Measurements from ENCODE around the gene ISCA2.

Gene ISCA2

DNA sequence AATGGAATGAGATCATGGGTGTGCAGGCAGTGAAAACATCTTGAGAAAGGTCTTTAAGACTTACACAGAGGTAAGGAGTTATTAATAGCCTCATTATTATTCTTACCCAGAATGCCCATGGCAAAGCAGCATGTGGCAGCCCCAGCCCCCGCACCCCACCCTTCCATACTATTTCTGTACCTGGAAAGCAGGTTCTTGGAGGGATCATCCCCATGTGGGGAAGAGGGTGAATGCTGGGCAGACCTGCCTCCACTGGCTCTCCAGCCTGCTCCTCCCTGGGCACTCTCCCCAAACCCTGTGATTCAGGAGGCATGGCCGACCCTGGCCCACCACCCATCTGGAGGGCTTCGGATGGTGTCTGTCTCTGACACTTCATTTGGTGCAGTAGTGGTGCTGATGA is 28.8 kb upstream of the ISCA2 start:
- Histone ChIP-seq H3K36me3 (ENCODE audit: control insufficient read depth in 1 of 2, insufficient read depth in 2 of 2, low read length in 2 of 2) (no peaks in the 10 kb centered on the region), H3K9ac (ENCODE audit: low read depth in 1 of 2, low read length in 2 of 2) (no peak overlapping the region), H3K4me3 (ENCODE audit: low read depth in 1 of 2, low read length in 2 of 2) (no peak overlapping the region), H3K27me3 (ENCODE audit: control insufficient read depth in 1 of 2, insufficient read depth in 2 of 2, low read length in 2 of 2) (no peaks in the 10 kb centered on the region), H3K27ac (ENCODE audit: low read depth, low read length) (no peak overlapping the region), H3K4me1 (ENCODE audit: control insufficient read depth in 1 of 2, insufficient read depth in 2 of 2, low read length in 2 of 2) (no peaks in the 10 kb centered on the region), H3K9me3 (ENCODE audit: control insufficient read depth in 1 of 2, low read length in 2 of 2) (no peaks in the 10 kb centered on the region)

DNA sequence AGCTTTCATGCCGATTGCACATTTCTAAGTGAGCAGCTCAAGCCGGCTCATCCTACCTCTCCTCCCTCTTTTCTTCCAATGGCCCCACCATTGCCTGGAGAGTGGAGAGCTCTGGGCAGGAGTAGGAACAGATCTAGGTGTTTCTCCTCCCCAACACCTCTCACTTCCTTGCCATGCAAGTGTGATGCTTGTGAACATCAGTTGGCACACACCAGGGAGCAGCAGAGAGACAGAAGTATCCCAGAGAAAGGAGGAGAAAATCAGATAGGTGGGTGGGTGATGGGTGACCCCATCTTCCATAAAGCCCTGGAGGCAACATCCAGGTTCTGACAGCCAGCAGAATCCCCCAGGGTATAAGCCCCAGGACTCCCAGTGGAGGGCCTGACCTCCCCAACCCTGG is 28.2 kb upstream of the ISCA2 start:
- Histone ChIP-seq H3K4me1 (ENCODE audit: control insufficient read depth in 1 of 2, insufficient read depth in 2 of 2, low read length in 2 of 2) (no peaks in the 10 kb centered on the region), H3K4me3 (ENCODE audit: low read depth in 1 of 2, low read length in 2 of 2) (no peak overlapping the region), H3K9me3 (ENCODE audit: control insufficient read depth in 1 of 2, low read length in 2 of 2) (no peaks in the 10 kb centered on the region), H3K9ac (ENCODE audit: low read depth in 1 of 2, low read length in 2 of 2) (no peak overlapping the region), H3K36me3 (ENCODE audit: control insufficient read depth in 1 of 2, insufficient read depth in 2 of 2, low read length in 2 of 2) (no peaks in the 10 kb centered on the region), H3K27ac (ENCODE audit: low read depth, low read length) (no peak overlapping the region), H3K27me3 (ENCODE audit: control insufficient read depth in 1 of 2, insufficient read depth in 2 of 2, low read length in 2 of 2) (no peaks in the 10 kb centered on the region)

- Histone ChIP-seq H3K9me3 (ENCODE audit: control insufficient read depth in 1 of 2, low read length in 2 of 2) (no peaks in the 10 kb centered on the region), H3K27ac (ENCODE audit: low read depth, low read length) (no peak overlapping the region), H3K4me1 (ENCODE audit: control insufficient read depth in 1 of 2, insufficient read depth in 2 of 2, low read length in 2 of 2) (no peaks in the 10 kb centered on the region), H3K9ac (ENCODE audit: low read depth in 1 of 2, low read length in 2 of 2) (no peak overlapping the region), H3K27me3 (ENCODE audit: control insufficient read depth in 1 of 2, insufficient read depth in 2 of 2, low read length in 2 of 2) (no peaks in the 10 kb centered on the region), H3K36me3 (ENCODE audit: control insufficient read depth in 1 of 2, insufficient read depth in 2 of 2, low read length in 2 of 2) (peaks cover 0 to 6% of the 10 kb centered on the region in 2 donors), H3K4me3 (ENCODE audit: low read depth in 1 of 2, low read length in 2 of 2) (no peak overlapping the region)
Measured at GRCh38 chr14:74468513-74468912, 25.1 kb upstream of the ISCA2 start.

DNA sequence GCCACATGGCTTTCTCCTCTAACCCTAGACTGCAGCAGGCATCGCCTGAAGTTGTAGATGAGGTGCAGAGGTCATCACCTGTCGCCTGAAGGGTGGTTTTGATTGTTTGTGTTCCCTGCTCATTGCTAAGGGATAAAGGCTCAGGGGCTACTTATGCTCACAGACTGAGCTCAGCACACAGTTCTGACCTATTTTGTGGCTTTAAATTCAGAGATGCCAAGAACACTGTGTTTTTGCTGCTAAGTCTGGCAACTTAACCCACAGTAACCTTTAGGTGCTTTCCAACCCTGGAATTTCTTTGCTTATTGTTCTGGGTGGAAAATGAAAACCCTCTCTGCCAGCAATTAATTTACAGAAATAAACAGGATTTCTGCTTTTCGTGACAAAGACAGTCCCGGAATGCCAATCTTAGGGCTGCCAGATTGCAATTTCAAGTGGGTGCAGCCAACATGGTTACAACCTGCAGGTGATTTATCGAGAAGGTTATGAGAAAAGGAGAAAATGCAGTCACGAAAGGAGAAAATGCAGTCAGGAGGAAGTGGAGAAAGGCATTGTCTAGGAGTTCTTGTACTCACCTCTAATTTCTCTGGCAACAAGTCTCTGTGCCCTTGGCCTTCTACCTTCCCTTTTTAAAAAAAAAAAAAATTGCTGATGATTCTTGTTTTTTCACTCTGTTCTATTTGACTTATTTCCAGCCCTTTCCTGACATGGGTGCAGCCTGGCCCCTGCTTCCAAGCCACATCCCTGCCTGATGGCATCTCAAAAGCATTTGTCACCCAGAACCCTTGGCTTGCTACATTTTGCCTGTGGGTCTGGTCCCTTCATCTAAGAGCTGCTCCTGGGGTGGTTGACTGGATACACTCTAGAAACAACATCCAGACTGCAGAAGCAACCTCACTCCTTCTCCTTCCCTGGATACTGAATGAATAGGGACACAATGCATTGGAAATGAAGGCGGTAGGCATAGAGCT is 23.7 kb upstream of the ISCA2 start:
- H3K36me3 ChIP-seq (ENCODE audit: control insufficient read depth in 1 of 2, insufficient read depth in 2 of 2, low read length in 2 of 2): peaks cover 0 to 7% of the 10 kb centered on the region in 2 donors
- H3K4me3 ChIP-seq (ENCODE audit: low read depth in 1 of 2, low read length in 2 of 2): no peak overlapping the region
- no peak overlapping the region for H3K27ac ChIP-seq (ENCODE audit: low read depth, low read length)
- H3K4me1 ChIP-seq (ENCODE audit: control insufficient read depth in 1 of 2, insufficient read depth in 2 of 2, low read length in 2 of 2): no peaks in the 10 kb centered on the region
- H3K27me3 ChIP-seq (ENCODE audit: control insufficient read depth in 1 of 2, insufficient read depth in 2 of 2, low read length in 2 of 2): no peaks in the 10 kb centered on the region
- H3K9ac ChIP-seq (ENCODE audit: low read depth in 1 of 2, low read length in 2 of 2): no peak overlapping the region
- H3K9me3 ChIP-seq (ENCODE audit: control insufficient read depth in 1 of 2, low read length in 2 of 2): no peaks in the 10 kb centered on the region

- no peaks in the 10 kb centered on the region for H3K4me1 ChIP-seq (ENCODE audit: control insufficient read depth in 1 of 2, insufficient read depth in 2 of 2, low read length in 2 of 2)
Measured at GRCh38 chr14:74472601-74473000, 21.0 kb upstream of the ISCA2 start.

GRCh38 chr14:74474376-74474775 is 19.2 kb upstream of the ISCA2 start:
- no peaks in the 10 kb centered on the region for H3K4me1 ChIP-seq (ENCODE audit: control insufficient read depth in 1 of 2, insufficient read depth in 2 of 2, low read length in 2 of 2)
- no peaks in the 10 kb centered on the region for H3K27me3 ChIP-seq (ENCODE audit: control insufficient read depth in 1 of 2, insufficient read depth in 2 of 2, low read length in 2 of 2)
- H3K4me3 ChIP-seq (ENCODE audit: low read depth in 1 of 2, low read length in 2 of 2): no peak overlapping the region
- H3K9me3 ChIP-seq (ENCODE audit: control insufficient read depth in 1 of 2, low read length in 2 of 2): no peaks in the 10 kb centered on the region
- H3K9ac ChIP-seq (ENCODE audit: low read depth in 1 of 2, low read length in 2 of 2): no peak overlapping the region
- peaks cover 0 to 28% of the 10 kb centered on the region in 2 donors for H3K36me3 ChIP-seq (ENCODE audit: control insufficient read depth in 1 of 2, insufficient read depth in 2 of 2, low read length in 2 of 2)
- H3K27ac ChIP-seq (ENCODE audit: low read depth, low read length): no peak overlapping the region

More at GRCh38 chr14:74472601-74473000, 21.0 kb upstream of the ISCA2 start:
- Histone ChIP-seq H3K36me3 (ENCODE audit: control insufficient read depth in 1 of 2, insufficient read depth in 2 of 2, low read length in 2 of 2) (peaks cover 0 to 18% of the 10 kb centered on the region in 2 donors), H3K9me3 (ENCODE audit: control insufficient read depth in 1 of 2, low read length in 2 of 2) (no peaks in the 10 kb centered on the region), H3K4me3 (ENCODE audit: low read depth in 1 of 2, low read length in 2 of 2) (no peak overlapping the region), H3K27ac (ENCODE audit: low read depth, low read length) (no peak overlapping the region), H3K9ac (ENCODE audit: low read depth in 1 of 2, low read length in 2 of 2) (no peak overlapping the region), H3K27me3 (ENCODE audit: control insufficient read depth in 1 of 2, insufficient read depth in 2 of 2, low read length in 2 of 2) (no peaks in the 10 kb centered on the region)

DNA sequence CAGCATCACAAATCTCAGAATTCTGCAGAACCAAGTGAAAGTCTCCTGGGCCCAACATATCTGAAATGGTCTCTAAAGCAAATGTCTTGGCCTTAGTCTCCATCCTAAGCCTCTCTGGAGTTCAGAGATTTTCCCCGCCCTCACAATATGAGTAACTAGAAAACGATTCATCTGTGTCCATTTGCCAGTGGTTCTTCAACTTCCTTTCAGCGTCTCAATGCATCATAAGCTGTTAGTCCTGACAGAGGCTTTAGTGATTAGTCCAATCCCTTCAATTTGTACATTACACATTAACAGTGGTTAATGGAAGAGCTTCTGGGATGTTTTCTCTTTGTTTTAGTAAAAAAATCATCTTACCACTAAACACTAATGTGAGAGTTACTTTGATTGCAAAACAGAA is 17.9 kb upstream of the ISCA2 start:
- no peaks in the 10 kb centered on the region for H3K4me1 ChIP-seq (ENCODE audit: control insufficient read depth in 1 of 2, insufficient read depth in 2 of 2, low read length in 2 of 2)
- H3K9ac ChIP-seq (ENCODE audit: low read depth in 1 of 2, low read length in 2 of 2): no peak overlapping the region
- H3K27ac ChIP-seq (ENCODE audit: low read depth, low read length): no peak overlapping the region
- H3K9me3 ChIP-seq (ENCODE audit: control insufficient read depth in 1 of 2, low read length in 2 of 2): no peaks in the 10 kb centered on the region
- H3K36me3 ChIP-seq (ENCODE audit: control insufficient read depth in 1 of 2, insufficient read depth in 2 of 2, low read length in 2 of 2): peaks cover 6 to 31% of the 10 kb centered on the region in 2 donors
- no peaks in the 10 kb centered on the region for H3K27me3 ChIP-seq (ENCODE audit: control insufficient read depth in 1 of 2, insufficient read depth in 2 of 2, low read length in 2 of 2)
- no peak overlapping the region for H3K4me3 ChIP-seq (ENCODE audit: low read depth in 1 of 2, low read length in 2 of 2)

GRCh38 chr14:74476107-74476506 is 17.5 kb upstream of the ISCA2 start:
- Histone ChIP-seq H3K27me3 (ENCODE audit: control insufficient read depth in 1 of 2, insufficient read depth in 2 of 2, low read length in 2 of 2) (no peaks in the 10 kb centered on the region), H3K9me3 (ENCODE audit: control insufficient read depth in 1 of 2, low read length in 2 of 2) (no peaks in the 10 kb centered on the region), H3K36me3 (ENCODE audit: control insufficient read depth in 1 of 2, insufficient read depth in 2 of 2, low read length in 2 of 2) (peaks cover 6 to 34% of the 10 kb centered on the region in 2 donors), H3K9ac (ENCODE audit: low read depth in 1 of 2, low read length in 2 of 2) (no peak overlapping the region), H3K4me1 (ENCODE audit: control insufficient read depth in 1 of 2, insufficient read depth in 2 of 2, low read length in 2 of 2) (no peaks in the 10 kb centered on the region), H3K4me3 (ENCODE audit: low read depth in 1 of 2, low read length in 2 of 2) (no peak overlapping the region), H3K27ac (ENCODE audit: low read depth, low read length) (no peak overlapping the region)

- Histone ChIP-seq H3K4me3 (ENCODE audit: low read depth in 1 of 2, low read length in 2 of 2) (no peak overlapping the region), H3K27me3 (ENCODE audit: control insufficient read depth in 1 of 2, insufficient read depth in 2 of 2, low read length in 2 of 2) (no peaks in the 10 kb centered on the region), H3K27ac (ENCODE audit: low read depth, low read length) (no peak overlapping the region), H3K4me1 (ENCODE audit: control insufficient read depth in 1 of 2, insufficient read depth in 2 of 2, low read length in 2 of 2) (no peaks in the 10 kb centered on the region), H3K9ac (ENCODE audit: low read depth in 1 of 2, low read length in 2 of 2) (no peak overlapping the region), H3K9me3 (ENCODE audit: control insufficient read depth in 1 of 2, low read length in 2 of 2) (no peaks in the 10 kb centered on the region), H3K36me3 (ENCODE audit: control insufficient read depth in 1 of 2, insufficient read depth in 2 of 2, low read length in 2 of 2) (peaks cover 6 to 39% of the 10 kb centered on the region in 2 donors)
Measured at GRCh38 chr14:74476607-74477006, 17.0 kb upstream of the ISCA2 start.

- Histone ChIP-seq H3K27me3 (ENCODE audit: control insufficient read depth in 1 of 2, insufficient read depth in 2 of 2, low read length in 2 of 2) (no peaks in the 10 kb centered on the region), H3K9ac (ENCODE audit: low read depth in 1 of 2, low read length in 2 of 2) (no peak overlapping the region), H3K36me3 (ENCODE audit: control insufficient read depth in 1 of 2, insufficient read depth in 2 of 2, low read length in 2 of 2) (peaks cover 9 to 51% of the 10 kb centered on the region in 2 donors), H3K9me3 (ENCODE audit: control insufficient read depth in 1 of 2, low read length in 2 of 2) (no peaks in the 10 kb centered on the region), H3K4me3 (ENCODE audit: low read depth in 1 of 2, low read length in 2 of 2) (no peak overlapping the region), H3K4me1 (ENCODE audit: control insufficient read depth in 1 of 2, insufficient read depth in 2 of 2, low read length in 2 of 2) (no peaks in the 10 kb centered on the region), H3K27ac (ENCODE audit: low read depth, low read length) (no peak overlapping the region)
Measured at GRCh38 chr14:74478996-74479635, 14.4 kb upstream of the ISCA2 start.
